Measurements from ENCODE around the gene ZCCHC17.

Gene ZCCHC17

DNA sequence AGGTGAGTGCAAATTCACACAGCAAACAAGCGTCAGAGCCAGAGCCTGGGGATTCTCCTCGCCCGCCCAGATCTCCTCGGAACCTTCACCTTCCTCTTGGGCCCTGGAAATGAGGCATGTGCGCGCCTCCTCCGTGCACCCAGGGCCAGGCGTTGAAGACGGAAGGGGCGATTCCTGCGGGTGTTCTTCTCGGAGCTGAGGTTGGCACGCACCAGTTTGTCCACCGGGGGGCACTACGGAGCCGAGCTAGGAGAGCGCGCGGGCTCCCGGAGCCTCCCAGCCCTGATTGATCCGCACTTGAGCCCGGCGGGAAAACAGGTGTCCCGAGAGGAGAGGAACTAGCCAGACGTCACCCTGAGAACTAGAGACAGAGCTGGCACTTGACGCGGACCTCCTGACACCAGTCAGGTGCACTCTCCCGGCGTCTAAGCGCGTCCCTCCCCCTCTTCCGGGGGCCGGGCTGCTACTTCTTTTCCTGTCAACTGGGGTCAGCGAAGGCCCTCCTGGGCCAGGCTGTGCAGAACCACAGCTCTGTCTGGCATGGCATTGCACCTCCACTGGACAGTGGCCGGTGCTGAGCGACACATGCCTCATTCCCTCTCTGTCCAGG, 97.9 kb downstream of the ZCCHC17 start:
- peak; percentile 29 to 46 for DNase-seq (ENCODE audit: low read depth in 2 of 2)

DNA sequence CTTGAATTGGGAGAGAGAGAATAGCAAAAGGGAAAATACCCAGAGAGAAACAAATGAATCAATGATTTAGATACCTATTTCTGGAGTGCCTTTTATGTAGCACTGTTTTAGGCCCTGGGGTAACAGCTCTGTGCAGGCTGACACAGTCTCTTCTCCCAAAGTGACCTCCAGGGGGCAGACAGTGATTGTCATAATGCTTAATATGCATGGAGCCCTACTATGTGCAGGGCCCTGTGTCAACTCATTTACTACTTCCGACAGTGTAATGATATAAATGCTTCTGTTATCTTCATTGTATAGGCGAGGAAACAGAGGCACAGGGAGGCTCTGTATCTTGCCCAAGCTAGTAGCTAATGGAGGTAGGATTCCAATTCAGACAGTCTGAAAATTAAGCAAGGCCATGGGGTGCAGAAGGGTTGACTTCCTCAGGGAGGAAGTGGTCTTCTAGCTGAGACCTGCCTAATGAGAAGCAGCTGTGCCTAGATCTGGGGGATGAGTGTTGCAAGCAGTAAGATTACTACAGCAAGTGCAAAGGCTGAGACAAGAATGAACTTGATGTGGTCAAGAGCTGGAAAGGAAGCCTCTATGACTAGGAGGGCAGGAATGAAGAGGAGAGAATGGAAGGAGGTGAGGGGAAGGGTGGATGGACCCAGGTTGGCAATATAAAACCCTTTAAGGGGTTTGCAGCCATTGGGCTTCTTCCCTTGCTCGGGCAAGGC, 100.0 kb downstream of the ZCCHC17 start:
- no peak for DNase-seq (ENCODE audit: low read depth in 2 of 2)

DNA sequence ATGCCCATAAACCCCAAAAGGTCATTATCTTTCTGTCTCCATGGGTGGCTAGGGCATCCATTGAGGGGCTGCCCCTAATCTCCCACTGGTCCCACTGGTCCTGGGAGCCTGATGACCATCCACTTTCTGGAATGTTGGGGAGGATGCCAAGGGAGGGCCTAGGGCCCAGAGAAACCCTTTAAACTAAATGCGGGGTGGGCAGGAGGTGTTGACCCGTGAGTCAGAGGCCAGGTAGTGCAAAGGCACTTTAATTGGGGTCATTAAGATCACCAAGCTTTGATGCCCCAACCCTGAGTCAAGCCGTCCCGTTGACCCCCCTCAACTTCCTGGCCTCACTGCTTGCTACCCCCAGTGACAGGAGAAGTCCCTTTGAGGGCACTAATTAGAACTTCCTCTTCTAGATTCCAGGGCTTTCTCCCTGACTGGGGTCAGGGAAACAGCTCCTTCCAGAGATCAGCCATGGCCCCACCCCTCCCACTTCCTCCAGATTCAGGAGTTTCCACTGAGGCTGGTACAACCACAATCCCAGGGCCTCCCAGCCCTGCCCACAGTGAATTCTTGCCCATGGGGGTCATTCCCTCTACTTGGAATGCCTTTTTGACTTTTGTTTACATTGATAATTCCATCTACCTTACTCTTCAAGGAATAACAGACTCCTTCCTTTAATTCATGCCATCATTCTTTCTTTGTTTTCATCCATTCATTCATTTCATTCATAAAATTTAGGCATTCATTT, 100.7 kb downstream of the ZCCHC17 start:
- DNase-seq (ENCODE audit: low read depth in 2 of 2) = no peak

DNA sequence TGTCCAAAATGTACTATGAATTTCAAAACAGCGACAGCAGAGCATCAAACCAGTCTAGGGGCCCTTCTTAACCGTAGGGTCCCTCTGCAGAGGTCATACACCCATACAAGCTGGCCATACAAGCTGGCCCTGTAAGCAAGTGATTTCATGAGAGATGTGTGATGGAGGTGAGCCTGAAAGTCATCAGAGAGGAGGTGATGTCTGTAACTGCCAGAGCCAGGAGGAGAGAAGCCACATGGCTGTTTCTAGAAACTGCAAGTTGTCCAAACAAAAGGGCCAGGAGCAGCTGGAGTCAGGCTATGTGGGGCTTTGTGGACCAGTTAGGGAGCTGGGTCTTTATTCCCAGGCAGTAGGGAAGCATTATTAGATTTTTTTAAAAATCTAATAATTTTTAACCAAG, 101.4 kb downstream of the ZCCHC17 start:
- no peak for DNase-seq (ENCODE audit: low read depth in 2 of 2)

DNA sequence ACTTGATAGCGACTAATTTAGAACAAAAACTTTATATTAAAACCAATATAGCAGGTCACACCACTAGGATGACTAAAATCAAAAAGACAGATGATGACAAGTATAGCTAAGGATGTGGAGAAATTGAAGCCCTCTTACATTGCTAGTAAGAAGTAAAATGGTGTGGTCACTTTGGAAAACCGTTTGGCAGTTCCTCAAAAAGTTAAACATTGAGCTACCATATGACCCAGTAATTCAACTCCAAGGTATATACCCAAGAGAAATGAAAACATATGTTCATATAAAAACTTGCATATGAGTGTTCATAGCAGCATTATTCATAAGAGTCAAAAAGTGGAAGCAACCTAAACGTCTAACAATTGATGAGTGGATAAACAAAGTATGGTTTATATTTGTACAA, 103.1 kb downstream of the ZCCHC17 start:
- DNase-seq (ENCODE audit: low read depth in 2 of 2) = no peak

DNA sequence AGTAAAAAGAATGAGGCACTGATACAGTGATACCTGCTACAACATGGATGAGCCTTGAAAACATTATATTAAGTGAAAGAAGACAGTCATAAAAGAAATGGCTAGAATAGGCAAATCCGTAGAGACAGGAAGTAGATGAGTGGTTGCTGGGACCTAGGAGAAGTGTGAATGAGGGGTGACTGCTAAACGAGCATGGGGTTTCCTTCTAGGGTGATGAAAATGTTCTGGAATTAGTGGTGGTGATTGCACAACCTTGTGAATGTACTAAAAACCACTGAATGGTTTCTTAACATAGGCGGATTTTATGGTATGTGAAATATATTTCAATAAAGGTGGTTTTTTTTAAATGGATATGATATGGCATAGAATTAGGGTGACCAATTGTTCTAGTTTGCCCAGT, 103.6 kb downstream of the ZCCHC17 start:
- DNase-seq (ENCODE audit: low read depth in 2 of 2) = no peak

DNA sequence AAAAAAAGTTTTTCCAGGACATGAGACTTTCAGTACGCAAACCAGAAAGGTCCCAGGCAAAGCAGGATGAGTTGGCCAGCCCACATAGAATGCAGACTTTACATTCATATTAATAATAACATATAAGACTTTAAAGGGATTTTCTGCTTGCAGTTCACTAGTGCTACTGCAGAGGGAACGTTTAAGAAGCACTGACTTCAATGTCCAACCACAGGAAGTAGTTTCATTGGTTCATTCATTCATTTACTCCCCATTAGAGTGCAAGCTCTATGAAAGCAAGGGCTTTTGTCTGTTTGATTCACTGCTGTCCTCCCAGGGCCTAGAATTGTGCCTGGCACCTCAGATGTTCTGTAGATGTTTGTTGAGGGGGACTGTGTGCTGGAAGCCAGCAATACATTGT, 104.4 kb downstream of the ZCCHC17 start:
- DNase-seq (ENCODE audit: low read depth in 2 of 2) = no peak

DNA sequence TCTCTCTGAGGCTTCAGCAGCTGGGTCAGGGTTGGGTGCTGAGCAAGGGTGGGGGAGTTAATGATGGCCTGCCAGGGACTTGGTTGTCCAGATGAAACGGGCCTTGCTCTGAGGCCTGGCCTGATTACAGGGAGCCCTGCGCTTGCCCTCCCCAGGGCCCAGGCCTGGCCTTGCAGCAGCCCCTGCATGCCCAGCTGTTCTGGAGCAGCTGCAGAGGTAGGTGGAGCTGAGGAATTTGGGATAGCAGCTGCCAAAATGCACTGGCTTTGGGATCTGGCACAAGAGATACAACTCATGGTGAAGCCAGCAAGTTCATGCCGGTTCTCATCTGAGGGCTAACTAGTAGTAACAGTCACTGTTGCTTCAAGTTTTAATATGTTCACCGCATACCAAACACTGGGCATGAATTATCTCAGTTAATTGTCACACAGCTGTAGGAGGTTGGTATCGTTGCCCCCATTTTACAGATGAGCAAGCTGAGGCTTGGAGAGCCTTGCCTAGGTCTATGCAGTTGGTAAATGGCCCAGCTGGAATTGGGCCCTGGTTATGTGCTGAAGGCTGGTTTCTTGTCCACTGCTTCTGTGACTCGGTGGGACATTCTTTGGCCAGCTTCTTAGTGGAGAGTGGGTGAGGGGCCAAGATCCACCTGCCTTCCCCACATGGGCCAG, 108.9 kb downstream of the ZCCHC17 start:
- no peak for DNase-seq (ENCODE audit: low read depth in 2 of 2)

DNA sequence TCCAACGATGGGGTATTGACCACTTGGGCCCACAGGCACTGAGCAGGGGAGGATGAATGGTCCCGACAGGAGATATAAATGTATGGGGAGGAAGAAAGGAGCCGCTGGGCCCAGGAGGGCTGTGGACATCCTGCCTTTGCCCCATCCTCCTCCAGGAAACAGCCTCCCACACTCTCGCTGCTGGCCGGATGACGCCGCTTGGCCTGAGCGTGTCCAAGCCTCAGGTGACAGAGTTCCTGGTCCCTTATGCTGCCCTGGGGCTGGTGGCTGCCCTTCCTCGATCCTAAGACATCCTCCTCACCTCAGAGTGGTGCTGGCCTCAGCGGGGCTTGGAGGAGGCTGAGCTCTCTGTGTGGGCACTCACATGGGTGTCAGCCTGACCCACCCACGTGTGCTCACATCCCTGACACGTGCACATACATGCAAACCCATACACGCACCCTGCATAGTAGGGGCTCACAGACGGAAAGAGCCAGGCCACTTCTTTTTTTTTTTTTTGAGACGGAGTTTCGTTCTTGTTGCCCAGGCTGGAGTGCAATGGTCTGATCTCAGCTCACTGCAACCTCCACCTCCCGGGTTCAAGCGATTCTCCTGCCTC, 110.3 kb downstream of the ZCCHC17 start:
- no peak for DNase-seq (ENCODE audit: low read depth in 2 of 2)

DNA sequence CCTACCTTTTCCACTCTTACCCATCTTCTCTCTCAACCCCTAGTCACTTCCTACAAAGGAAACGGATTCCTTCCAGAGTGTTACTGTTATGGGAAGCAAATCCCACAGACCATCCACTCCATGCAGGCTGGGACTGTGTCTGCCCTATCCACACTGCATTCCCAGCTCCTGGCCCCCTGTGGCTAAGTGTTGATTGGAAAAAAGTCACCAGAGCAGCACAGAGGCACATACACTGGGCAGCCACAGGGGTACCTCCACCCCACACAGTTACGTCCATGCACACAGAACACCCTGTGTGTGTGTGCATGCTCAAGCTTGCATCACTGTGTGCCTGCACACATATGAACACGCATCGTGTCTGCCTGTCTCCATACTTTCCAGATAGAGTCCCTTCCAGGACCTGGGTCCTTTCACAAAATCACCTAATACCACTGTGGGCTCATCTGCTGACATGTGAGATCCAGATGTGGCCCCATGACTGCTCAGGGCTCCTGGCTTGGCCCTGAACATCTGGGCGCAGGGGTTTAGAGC, 112.0 kb downstream of the ZCCHC17 start:
- no peak for DNase-seq (ENCODE audit: low read depth in 2 of 2)

DNA sequence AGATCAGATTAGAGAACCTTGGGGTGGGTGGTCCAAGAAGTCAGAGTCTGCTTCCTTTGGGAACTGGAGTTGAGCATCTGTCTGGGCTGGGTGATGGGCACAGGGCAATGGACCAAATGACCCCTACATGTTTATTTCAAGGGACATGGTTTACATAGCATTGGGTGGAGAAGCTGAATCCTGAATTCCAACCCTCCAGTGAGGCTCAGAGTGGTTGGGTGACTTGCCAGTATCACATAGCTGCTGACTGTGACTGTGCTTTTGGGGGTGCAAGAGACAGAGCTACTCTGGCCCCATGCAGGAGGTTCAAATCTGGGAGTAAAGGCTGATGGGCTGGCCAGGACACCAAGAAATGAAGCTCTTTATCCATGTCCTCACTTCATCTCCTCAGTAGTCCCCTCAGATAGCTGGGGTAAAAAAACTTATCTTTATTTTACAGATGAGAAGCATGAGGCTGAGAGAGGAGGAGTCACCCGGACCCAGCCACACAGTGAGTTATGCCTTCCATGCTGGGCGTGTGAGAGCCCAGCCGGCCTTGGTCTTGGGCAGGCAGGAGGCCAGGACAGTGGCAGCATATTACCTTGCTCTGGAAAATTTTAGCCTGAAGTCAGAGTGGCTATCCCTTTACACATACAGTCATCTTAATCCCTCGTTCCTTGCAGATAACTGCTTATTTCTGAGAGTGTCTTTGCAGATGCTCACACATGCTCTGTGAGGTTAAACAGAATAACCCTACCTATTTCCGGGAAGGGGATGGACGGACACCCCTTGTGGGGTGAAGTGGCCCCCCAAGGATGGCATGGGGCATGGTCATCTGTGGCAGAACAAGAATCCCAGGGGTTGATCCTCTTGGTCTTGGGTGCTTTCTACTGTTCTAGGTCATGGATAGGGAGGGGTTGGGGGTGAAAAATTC, 113.4 kb downstream of the ZCCHC17 start:
- no peak for DNase-seq (ENCODE audit: low read depth in 2 of 2)

DNA sequence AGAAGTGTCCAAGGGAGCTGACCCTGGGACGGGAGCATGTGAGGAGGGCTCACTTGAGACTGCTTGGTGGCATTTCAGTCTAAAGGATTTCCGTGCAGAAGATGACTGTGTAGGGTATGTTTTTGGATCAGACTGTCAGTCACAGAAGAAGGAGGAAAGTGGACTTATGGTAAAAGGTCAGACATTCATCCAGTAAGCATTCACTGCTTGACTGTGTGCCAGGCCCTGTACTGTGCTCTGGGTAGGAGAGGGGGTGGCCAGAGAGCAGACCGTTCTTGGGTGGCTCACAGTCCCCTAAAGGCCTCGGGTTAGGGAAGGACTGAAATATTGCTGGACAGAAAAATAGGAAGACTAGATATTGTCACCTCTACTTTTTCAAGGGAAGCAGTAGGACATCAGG, 114.0 kb downstream of the ZCCHC17 start:
- DNase-seq (ENCODE audit: low read depth in 2 of 2) = no peak

DNA sequence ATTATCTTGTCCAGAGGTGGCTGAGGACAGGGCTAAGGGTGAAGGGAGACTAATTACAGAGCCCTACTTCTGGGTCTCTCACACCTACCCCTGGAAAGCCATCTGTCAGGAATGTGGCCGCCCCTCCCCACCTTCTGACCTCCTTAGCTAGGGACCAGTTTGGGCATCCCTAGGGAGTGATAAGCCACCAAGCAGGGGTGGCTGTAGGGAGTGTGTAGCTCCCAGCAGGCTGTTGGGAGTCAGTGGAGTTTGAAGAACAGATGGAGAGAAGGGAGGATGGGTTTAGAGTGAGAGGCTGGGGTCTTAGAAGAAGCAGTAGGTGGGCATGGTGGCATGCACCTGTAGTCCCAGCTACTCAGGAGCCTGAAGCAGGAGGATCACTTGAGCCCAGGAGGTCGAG, 115.4 kb downstream of the ZCCHC17 start:
- no peak for DNase-seq (ENCODE audit: low read depth in 2 of 2)

DNA sequence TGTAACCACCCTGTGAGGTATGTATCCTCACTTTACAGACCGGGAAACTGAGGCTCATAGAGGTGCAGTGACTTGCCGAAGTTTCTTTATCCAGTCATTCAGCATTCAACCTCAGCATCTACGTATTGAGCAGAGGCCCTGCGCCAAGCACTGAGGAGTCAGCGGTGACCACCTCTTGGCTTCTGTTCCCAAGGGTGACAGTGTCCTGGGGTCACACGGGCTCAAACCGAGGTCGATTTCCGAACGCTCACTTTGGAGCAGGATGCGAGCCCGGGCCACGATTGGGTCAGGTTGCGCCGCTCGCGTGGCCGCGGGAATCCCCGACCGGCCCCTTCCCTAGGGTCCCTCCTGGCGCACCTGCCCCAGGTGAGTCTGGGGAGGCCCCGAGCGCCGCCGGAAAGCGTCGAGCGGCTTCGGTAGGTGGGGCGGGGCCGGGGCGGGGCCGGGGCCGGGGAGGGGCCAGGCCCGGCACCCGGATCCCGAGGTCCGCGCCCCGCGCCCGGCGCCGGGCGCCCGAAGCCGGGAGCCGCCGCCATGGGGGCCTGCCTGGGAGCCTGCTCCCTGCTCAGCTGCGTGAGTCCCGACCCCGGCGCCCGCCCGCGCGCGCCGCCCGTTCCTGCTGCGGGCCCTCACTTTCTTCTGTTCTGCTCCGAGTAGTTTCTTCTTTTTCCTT, 116.0 kb downstream of the ZCCHC17 start, which contains the start of gene SERINC2:
SERINC2 (plus strand) TSS at position 482 of the 673 bp plus-strand sequence; CDS start at position 535, 53 bp downstream.
- no peak for DNase-seq (ENCODE audit: low read depth in 2 of 2)

DNA sequence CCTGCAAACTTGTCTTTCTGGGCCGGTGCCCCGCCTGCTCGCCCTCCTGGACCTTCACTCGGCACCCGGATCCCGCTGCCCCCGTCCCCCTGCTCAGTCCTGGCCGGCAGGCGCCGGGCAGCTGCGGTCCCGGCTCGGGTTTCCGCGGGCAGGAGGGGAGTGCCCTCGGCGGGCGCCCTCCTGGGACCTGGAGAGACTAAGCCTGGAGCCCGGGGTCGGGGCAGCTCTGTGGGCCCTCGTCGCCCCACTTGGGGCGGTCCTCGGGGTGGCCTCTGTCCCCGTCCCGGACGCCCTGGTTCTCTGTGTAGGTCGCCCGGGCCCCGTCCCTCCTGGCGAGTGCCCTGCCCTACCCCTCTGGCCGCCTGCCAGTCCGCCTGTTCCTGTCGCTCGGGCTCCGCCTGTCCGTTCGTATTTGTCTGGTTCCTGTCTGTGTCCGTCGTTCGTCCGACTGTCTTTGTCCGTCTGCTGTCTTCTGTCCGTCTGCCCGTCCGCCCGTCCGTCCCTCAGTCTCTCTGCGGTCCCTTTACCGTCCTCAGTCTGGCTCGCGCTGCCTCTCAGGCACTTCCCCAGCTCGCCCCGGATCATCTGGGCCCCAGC, 116.7 kb downstream of the ZCCHC17 start:
- DNase-seq (ENCODE audit: low read depth in 2 of 2) = no peak

All from stimulated activated CD8-positive, alpha-beta memory T cell treated with anti-CD3 and anti-CD28 coated beads, Interleukin-15, amount 100 ng/mL, for 4 hours (primary cell).